ENCODE measurements around the gene CCNA2. TPM values are rescaled to one million over a fixed set of nuclear protein-coding genes. Genes with fewer than 3 reads are reported as not detected.

The CCNA2 gene
- total RNA-seq, 3 donors from 2014 or later: 1.3 to 3.8 (median 1.8) TPM

DNA sequence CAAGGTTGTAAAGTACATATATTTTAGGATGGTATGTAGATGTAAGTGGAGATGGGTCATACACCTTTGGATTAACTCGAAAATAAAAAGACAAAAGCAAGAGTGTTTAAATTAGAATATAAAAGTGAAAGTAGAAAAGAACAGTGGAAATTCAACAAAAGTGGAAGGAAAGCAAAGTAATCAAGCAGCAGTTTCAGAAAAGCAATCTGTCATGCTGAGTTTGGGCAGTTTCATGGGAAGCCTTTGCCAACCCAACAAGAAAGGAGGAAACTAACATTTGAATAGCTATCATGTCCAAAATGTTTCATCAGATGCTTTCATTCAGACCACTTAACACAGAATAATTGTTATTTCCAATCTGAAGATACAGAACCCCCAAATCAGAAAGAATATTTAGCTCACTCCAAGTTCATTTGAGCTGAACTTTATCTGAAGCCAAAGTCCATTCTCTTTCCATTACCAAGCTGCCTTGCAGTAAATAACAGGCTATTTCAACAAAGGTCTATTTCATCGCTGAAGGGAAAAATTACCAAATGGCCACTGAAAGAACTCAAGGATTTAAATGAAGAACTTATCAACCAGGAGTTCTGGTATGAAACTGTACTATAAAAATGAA, 24.4 kb downstream of the CCNA2 start:
- no peak overlapping the region for H3K4me3 ChIP-seq
- DNase-seq (ENCODE audit: low spot score in 2 of 2): no peak
- H3K36me3 ChIP-seq: no peaks in the 10 kb centered on the region
- no peaks in the 10 kb centered on the region for H3K9me3 ChIP-seq
- TF ChIP-seq, protein P1, sequence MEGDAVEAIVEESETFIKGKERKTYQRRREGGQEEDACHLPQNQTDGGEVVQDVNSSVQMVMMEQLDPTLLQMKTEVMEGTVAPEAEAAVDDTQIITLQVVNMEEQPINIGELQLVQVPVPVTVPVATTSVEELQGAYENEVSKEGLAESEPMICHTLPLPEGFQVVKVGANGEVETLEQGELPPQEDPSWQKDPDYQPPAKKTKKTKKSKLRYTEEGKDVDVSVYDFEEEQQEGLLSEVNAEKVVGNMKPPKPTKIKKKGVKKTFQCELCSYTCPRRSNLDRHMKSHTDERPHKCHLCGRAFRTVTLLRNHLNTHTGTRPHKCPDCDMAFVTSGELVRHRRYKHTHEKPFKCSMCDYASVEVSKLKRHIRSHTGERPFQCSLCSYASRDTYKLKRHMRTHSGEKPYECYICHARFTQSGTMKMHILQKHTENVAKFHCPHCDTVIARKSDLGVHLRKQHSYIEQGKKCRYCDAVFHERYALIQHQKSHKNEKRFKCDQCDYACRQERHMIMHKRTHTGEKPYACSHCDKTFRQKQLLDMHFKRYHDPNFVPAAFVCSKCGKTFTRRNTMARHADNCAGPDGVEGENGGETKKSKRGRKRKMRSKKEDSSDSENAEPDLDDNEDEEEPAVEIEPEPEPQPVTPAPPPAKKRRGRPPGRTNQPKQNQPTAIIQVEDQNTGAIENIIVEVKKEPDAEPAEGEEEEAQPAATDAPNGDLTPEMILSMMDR (IDR thresholded peaks at IDR 0.05): no peak
- TF ChIP-seq POLR2AphosphoS5 (IDR thresholded peaks at IDR 0.05) (no peak), POLR2A (IDR thresholded peaks at IDR 0.05) (no peak)
- no peaks in the 10 kb centered on the region for H3K27me3 ChIP-seq
- intact Hi-C loops (cut with DNase I; ENCODE audit: low total_unique reads): no loop called here
- H3K4me1 ChIP-seq: no peaks in the 10 kb centered on the region
- no peak overlapping the region for H3K27ac ChIP-seq

DNA sequence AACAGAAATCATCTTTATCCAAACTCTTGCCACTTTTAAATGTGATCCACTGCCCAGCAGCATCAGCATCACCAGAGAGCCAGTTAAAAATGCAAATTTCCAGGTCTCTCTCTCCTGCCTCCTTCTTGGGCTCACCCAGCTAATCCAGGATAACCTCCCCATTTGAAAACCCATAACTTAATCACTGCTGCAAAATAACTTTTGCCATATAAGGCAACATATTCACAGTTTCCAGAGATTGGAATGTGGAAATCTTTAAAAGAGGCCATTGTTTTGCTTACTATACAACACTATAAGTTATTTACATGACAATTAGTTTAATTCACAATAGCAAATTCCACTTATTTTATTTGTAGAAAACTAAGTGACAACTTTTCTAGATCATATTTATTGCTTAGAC, 27.4 kb downstream of the CCNA2 start:
- Histone ChIP-seq H3K4me3 (no peak overlapping the region), H3K27ac (no peak overlapping the region)
- intact Hi-C loops (cut with DNase I; ENCODE audit: low total_unique reads): no loop called here

DNA sequence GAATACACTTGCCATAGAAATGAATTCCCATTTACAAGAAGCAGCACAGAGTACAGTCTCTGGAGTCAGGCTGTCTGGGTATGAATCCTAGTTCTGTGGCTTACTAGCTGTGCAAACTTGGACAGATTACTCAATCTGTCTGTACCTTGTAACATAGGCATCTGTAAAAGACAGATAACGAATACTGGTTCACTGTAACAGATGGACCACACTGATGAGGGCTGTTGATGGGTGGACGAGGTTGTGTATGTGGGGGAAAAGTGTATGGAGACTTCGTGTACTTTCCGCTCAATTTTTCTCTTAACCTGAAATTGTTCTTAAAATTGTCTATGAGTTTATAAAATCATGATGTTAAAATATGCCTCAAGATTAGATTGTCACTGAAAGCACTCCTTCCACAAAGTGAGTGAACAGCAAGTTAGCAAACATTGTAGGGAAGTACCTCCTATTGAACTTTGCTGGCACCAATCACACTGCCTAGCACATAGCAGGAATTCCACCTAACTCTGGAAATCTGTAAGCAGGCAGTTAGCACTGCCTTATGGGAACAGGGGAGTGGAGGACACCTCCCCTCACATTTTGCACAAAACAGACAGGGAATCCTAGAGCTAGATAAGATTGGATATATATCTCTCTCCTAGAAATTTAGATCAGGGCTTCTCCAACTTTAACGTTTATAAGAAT, 29.0 kb downstream of the CCNA2 start:
- no peaks in the 10 kb centered on the region for H3K4me1 ChIP-seq
- no peak overlapping the region for H3K27ac ChIP-seq
- H3K36me3 ChIP-seq: no peaks in the 10 kb centered on the region
- no peak for DNase-seq (ENCODE audit: low spot score in 2 of 2)
- no peaks in the 10 kb centered on the region for H3K9me3 ChIP-seq
- H3K4me3 ChIP-seq: no peak overlapping the region
- TF ChIP-seq, protein P1 (IDR thresholded peaks at IDR 0.05): no peak
- TF ChIP-seq POLR2A (IDR thresholded peaks at IDR 0.05): no peak
- no peak for TF ChIP-seq POLR2AphosphoS5 (IDR thresholded peaks at IDR 0.05)
- intact Hi-C loops (cut with DNase I; ENCODE audit: low total_unique reads): no loop called here
- H3K27me3 ChIP-seq: no peaks in the 10 kb centered on the region

More for the DNA sequence above, 27.4 kb downstream of the CCNA2 start:
- no peaks in the 10 kb centered on the region for H3K4me1 ChIP-seq
- no peaks in the 10 kb centered on the region for H3K9me3 ChIP-seq
- H3K36me3 ChIP-seq: no peaks in the 10 kb centered on the region
- DNase-seq (ENCODE audit: low spot score in 2 of 2): no peak
- H3K27me3 ChIP-seq: no peaks in the 10 kb centered on the region
- TF ChIP-seq POLR2A (IDR thresholded peaks at IDR 0.05) (no peak), POLR2AphosphoS5 (IDR thresholded peaks at IDR 0.05) (no peak)
- TF ChIP-seq, protein P1 (IDR thresholded peaks at IDR 0.05): no peak

DNA sequence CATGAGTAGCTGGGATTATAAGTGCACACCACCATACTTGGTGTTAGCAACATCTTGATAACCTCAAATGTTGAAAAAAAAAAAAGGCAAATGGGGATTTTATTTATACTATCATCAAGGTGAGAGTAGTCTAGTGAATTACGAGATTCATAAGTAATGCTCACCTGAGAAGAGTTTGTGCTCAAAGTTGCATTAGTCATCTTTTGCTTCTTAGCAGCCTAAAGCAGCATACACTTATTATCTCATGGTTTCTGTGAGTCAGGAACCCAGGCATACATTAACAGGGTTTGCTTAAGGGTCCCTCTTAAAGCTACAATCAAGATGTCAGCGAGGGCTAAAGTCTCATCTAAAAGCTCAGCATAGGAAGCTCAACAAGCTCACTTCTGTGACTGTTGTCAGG, 30.7 kb downstream of the CCNA2 start:
- H3K4me3 ChIP-seq: no peak overlapping the region
- no peaks in the 10 kb centered on the region for H3K9me3 ChIP-seq
- H3K27me3 ChIP-seq: no peaks in the 10 kb centered on the region
- DNase-seq (ENCODE audit: low spot score in 2 of 2): no peak
- intact Hi-C loops (cut with DNase I; ENCODE audit: low total_unique reads): no loop called here
- TF ChIP-seq POLR2A (IDR thresholded peaks at IDR 0.05) (no peak), POLR2AphosphoS5 (IDR thresholded peaks at IDR 0.05) (no peak)
- TF ChIP-seq, protein P1 (IDR thresholded peaks at IDR 0.05): no peak
- no peak overlapping the region for H3K27ac ChIP-seq
- H3K4me1 ChIP-seq: no peaks in the 10 kb centered on the region
- no peaks in the 10 kb centered on the region for H3K36me3 ChIP-seq

DNA sequence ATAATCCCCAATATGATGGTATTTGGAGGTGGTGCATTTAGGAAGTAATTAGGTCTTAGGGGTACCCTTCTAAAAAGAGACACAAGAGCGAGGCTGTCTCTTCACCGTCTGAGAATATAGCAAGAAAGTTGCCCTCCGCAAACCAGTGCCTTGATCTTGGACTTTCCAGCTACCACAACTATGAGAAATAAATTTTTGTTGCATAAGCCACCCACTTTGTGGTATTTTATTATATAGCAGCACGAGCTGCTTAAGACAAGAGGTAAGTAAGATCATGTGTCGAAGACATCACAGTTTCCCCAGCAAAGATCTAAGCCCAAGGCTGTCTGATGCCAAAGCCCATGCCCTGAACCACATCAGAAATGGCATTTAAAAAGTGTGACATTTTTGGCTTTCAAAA, 32.2 kb downstream of the CCNA2 start:
- TF ChIP-seq, protein P1 (IDR thresholded peaks at IDR 0.05): no peak
- TF ChIP-seq POLR2A (IDR thresholded peaks at IDR 0.05): no peak
- no peak for TF ChIP-seq POLR2AphosphoS5 (IDR thresholded peaks at IDR 0.05)
- DNase-seq (ENCODE audit: low spot score in 2 of 2): no peak
- Histone ChIP-seq H3K27me3 (no peaks in the 10 kb centered on the region), H3K4me3 (no peak overlapping the region), H3K4me1 (no peaks in the 10 kb centered on the region), H3K27ac (no peak overlapping the region), H3K36me3 (no peaks in the 10 kb centered on the region), H3K9me3 (no peaks in the 10 kb centered on the region)
- intact Hi-C loops (cut with DNase I; ENCODE audit: low total_unique reads): no loop called here

Measured in breast epithelium (tissue), 4 donors.